ENCODE data around the gene ST8SIA2.

ST8SIA2 gene

GRCh38 chr15:92399271-92399950, 5.7 kb downstream of the ST8SIA2 start:
- DNase-seq (ENCODE audit: low read depth), result no peak

- no peak for DNase-seq (ENCODE audit: low read depth)
These were observed 6.9 kb downstream of the ST8SIA2 start for GRCh38 chr15:92400573-92400972.

- DNase-seq (ENCODE audit: low read depth), result no peak
These were observed 7.5 kb downstream of the ST8SIA2 start for GRCh38 chr15:92400980-92401787.

GRCh38 chr15:92402751-92403150, 9.1 kb downstream of the ST8SIA2 start:
- DNase-seq (ENCODE audit: low read depth), result no peak

- DNase-seq (ENCODE audit: low read depth), result no peak
These were observed 12.3 kb downstream of the ST8SIA2 start for GRCh38 chr15:92405942-92406341.

GRCh38 chr15:92407321-92407720, 13.6 kb downstream of the ST8SIA2 start:
- DNase-seq (ENCODE audit: low read depth), result no peak

GRCh38 chr15:92407916-92408315, 14.2 kb downstream of the ST8SIA2 start:
- DNase-seq (ENCODE audit: low read depth), result no peak

DNA sequence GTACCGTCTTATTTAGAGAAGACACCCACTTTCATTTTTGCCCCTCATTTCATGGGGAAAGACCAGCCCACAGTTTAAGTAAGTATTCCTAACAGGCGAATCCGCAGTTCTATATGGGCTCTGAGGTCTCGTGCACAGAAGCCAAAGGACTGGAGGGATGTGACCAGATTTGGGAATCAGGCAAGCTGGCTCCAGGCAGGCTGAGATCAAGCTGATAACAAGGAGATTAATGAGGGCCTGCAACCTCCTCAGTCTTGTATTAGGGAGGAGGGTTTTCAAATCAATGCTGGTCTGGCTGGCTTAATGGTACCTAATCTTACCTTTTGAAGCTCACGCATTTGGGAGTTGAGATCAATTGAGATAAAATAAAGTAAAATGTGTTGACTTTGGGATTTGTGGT, 15.3 kb downstream of the ST8SIA2 start:
- no peak for DNase-seq (ENCODE audit: low read depth)

- no peak for DNase-seq (ENCODE audit: low read depth)
These were observed 15.8 kb downstream of the ST8SIA2 start for GRCh38 chr15:92409521-92409920.

GRCh38 chr15:92410537-92410936, 16.9 kb downstream of the ST8SIA2 start:
- no peak for DNase-seq (ENCODE audit: low read depth)

- DNase-seq (ENCODE audit: low read depth), result no peak
These were observed 17.6 kb downstream of the ST8SIA2 start for GRCh38 chr15:92411256-92411655.

DNA sequence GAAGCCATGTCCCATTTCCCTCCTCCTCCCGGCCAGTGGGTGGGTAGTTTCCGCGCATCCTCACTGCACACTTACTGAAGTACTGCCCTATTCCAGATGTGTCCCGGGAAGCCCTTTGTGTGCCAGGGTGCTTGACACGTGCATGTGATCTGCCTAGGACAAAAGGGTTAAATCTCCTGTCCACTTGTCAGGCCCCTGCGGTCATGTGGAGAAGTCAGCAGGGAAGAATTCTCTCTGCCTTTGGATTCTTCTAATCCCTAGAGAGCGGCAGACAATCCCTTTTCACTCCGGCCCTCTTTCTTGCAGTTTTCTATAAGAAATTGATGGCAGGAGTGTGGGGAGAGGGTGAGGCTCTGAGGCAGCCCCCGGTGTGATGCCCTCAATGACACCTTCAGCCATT, 19.8 kb downstream of the ST8SIA2 start:
- DNase-seq (ENCODE audit: low read depth), result no peak

DNA sequence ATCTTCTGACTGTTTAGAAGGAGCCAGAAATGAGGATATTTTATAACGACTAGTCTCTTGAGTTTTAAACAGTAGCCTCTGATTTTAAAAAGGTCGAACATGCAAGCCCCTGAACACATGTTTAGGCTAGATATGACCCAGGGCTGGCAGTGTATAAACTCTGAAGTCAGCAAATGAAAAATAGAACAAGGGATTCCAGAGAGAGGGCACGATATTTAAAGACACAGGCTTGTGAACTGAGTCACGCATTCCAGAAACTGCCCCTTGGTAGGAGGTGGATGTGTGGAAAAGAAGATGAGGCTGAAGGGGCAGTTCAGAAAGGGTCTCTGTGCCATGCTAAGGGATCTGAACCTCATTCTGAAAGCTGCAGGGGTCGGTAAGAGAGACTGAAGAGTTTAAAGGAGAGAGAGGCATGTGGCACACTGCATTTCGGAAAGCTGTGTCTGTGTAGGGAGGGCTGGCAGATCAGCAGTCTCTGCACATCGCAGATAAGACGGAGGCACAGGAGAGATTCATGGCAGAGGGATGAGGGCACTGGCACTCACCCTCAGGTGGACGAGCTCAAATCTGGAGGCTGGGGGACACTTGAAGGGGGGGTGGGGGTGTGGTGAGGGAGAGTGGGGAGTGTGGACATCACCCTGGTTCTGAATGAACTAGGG, 22.1 kb downstream of the ST8SIA2 start:
- no peak for DNase-seq (ENCODE audit: low read depth)

GRCh38 chr15:92416557-92416956, 22.9 kb downstream of the ST8SIA2 start:
- DNase-seq (ENCODE audit: low read depth), result no peak

DNA sequence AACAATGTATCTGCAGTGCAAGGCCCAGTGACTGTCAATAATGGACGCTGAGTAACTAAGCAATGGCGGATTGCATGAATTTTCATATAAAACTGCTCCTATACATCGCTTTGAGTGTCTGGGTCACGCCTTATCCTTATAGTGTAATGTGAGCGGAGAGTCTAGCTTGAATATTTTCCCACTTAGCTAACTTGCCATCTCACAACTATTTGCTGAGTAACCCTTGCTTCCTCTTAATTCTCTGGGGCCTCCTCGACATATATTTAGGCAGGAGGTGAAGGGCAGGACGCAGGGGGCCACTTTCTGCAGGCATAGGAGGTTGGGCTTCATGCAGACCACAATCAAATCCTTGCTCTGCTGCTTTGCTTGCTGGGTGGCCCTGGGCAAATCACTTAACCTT, 24.0 kb downstream of the ST8SIA2 start:
- no peak for DNase-seq (ENCODE audit: low read depth)

DNA sequence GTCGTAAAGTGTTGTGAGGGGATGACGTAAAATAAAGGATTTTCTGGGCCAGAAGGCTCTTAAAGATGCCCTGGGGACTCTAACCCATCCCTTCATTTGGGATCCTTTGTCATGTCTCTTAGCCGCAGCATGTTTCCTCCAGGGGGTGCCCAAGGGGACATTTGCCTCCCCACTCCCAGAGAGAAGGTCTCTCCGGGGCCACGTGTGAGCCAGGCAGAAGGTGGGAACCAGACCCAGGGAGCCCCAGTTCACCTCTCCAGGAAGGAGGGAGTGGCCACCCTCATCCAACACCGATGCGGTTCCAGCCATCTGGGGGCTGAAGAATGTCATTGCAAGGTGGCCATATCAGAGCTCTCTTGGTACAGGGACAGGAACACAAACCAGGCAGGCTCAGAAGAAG, 25.2 kb downstream of the ST8SIA2 start:
- DNase-seq (ENCODE audit: low read depth), result no peak

DNA sequence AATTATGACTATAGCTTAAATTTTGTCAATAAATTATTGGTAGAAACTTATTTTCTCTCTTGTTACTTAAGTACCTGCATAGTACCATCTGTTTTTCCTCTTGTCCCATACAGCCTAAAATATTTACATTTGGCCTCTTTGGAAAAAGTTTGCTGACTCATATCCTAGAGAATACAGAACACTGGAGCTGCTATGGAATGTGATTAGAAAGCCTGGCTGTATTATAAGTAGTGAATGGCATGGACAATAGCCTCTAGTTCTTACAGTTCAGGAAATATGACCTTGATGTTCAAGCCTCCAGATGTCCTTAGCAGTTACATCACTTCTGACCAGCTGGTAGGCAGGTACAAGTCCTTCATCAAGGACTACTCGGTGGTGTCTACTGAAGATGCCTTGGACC, 28.3 kb downstream of the ST8SIA2 start:
- DNase-seq (ENCODE audit: low read depth), result peak; percentile 6

DNA sequence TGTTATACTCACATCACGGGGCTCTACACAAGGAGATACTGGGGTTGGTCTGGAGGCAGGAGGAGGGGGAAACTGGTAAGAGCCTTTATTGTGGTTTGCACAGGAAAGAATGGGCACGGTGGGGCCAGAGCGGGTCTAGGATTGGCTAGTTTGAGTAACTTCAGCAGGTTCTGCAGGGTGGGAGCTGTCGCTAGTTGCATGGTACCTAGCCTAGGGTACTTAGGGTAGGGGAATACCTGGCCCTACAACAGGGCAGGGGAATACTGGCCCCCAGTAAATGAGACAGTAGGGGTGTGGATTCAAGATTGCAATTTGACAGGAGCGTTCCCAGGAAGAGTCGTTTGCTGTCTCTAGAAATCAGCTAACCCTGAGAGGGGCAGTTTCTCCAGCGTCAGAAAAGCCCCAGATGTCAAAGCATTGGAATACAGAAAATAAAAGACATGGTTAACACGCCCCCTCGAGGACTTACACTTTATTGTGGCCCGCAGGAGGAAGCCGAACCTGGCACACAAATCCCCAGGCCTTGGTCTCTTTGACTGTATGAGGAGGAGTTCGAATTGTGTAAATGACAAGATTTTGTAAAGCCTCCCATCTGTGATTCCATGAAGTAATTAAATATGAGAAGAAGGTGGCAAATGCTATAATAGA, 32.0 kb downstream of the ST8SIA2 start:
- no peak for DNase-seq (ENCODE audit: low read depth)

DNA sequence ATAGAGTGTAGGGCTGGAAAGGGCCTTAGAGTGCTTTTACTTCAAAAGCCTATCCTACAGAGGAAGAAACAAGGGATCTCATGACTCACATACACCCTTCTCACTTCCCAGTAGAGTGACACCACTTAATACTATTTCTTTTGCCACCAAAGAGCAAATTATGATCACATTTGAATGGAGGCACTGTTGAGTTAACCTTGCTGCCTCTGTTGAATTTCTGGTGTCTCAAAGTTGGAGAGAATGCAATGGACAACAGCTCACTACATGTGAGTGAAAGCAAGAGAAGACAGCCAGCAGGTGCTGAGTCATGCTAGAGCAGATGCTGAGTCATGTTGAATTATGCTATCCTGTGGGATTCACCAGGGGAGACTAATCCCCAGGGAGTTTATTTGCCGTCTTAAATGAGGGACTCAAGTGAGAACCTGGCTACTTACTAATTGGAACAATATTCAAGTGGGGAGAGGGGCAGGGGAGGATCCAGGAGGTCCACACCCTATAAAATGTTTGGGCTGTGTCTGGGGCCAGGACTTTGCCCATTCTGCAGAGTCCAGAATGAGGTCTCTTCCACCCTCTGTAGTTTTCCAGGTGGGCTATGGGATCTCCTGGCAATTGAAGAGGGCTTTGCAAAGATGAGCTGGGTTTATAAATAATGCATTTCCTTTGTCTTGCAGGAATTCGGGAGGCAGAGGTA, 35.8 kb downstream of the ST8SIA2 start:
- peak; percentile 17 for DNase-seq (ENCODE audit: low read depth)

- no peak for DNase-seq (ENCODE audit: low read depth)
These were observed 36.4 kb downstream of the ST8SIA2 start for GRCh38 chr15:92430069-92430440.

GRCh38 chr15:92435145-92435544, 41.5 kb downstream of the ST8SIA2 start:
- DNase-seq (ENCODE audit: low read depth), result no peak

- DNase-seq (ENCODE audit: low read depth), result no peak
These were observed 44.8 kb downstream of the ST8SIA2 start for GRCh38 chr15:92438471-92438870.

Measured in non-pigmented ciliary epithelial cell (primary cell).